Duodenal mucosa (tissue), 2 donors: ENCODE results near the gene MACROD1.

Experiments used
- H3K27ac ChIP-seq: one replicate; pipeline ENCODE4 v1.7.0; 2013; ENCODE audit warnings: low read depth, low read length
- H3K27me3 ChIP-seq, 2 donors: one replicate each; pipeline ENCODE4 v1.7.0; 2013; ENCODE audit warnings: low read length in 2 of 2, control low read depth in 1 of 2; ENCODE audit not compliant: insufficient read depth in 2 of 2, control insufficient read depth in 1 of 2
- H3K36me3 ChIP-seq, 2 donors: one replicate each; pipeline ENCODE4 v1.7.0; 2013; ENCODE audit warnings: low read length in 2 of 2, control low read depth in 1 of 2; ENCODE audit not compliant: insufficient read depth in 2 of 2, control insufficient read depth in 1 of 2
- H3K4me1 ChIP-seq, 2 donors: one replicate each; pipeline ENCODE4 v1.7.0; 2013; ENCODE audit warnings: low read length in 2 of 2, control low read depth in 1 of 2; ENCODE audit not compliant: insufficient read depth in 2 of 2, control insufficient read depth in 1 of 2
- H3K4me3 ChIP-seq, 2 donors: one replicate each; pipeline ENCODE4 v1.7.0; 2013; ENCODE audit warnings: low read length in 2 of 2, low read depth in 1 of 2
- H3K9ac ChIP-seq, 2 donors: one replicate each; pipeline ENCODE4 v1.7.0; 2013; ENCODE audit warnings: low read length in 2 of 2, low read depth in 1 of 2
- H3K9me3 ChIP-seq, 2 donors: one replicate each; pipeline ENCODE4 v1.7.0; 2013; ENCODE audit warnings: low read length in 2 of 2, control low read depth in 1 of 2; ENCODE audit not compliant: control insufficient read depth in 1 of 2

Gene MACROD1

GRCh38 chr11:64099436-64099835 is 66.5 kb downstream of the MACROD1 start:
- Histone ChIP-seq H3K27ac (no peak overlapping the region), H3K9ac (no peak overlapping the region), H3K9me3 (no peaks in the 10 kb centered on the region), H3K4me1 (peaks cover 0 to 4% of the 10 kb centered on the region in 2 donors), H3K27me3 (no peaks in the 10 kb centered on the region), H3K4me3 (no peak overlapping the region), H3K36me3 (no peaks in the 10 kb centered on the region)

- Histone ChIP-seq H3K4me3 (no peak overlapping the region), H3K27me3 (no peaks in the 10 kb centered on the region), H3K36me3 (no peaks in the 10 kb centered on the region), H3K4me1 (peaks cover 0 to 4% of the 10 kb centered on the region in 2 donors), H3K9ac (no peak overlapping the region), H3K9me3 (no peaks in the 10 kb centered on the region), H3K27ac (no peak overlapping the region)
These were observed 67.5 kb downstream of the MACROD1 start for GRCh38 chr11:64098318-64098831.

- H3K4me1 ChIP-seq = peaks cover 0 to 4% of the 10 kb centered on the region in 2 donors
- no peak overlapping the region for H3K27ac ChIP-seq
- no peaks in the 10 kb centered on the region for H3K9me3 ChIP-seq
- H3K9ac ChIP-seq = no peak overlapping the region
- no peaks in the 10 kb centered on the region for H3K36me3 ChIP-seq
- no peak overlapping the region for H3K4me3 ChIP-seq
- H3K27me3 ChIP-seq = no peaks in the 10 kb centered on the region
These were observed 68.2 kb downstream of the MACROD1 start for GRCh38 chr11:64097468-64098317.

- no peaks in the 10 kb centered on the region for H3K27me3 ChIP-seq
- H3K4me3 ChIP-seq = no peak overlapping the region
- no peak overlapping the region for H3K9ac ChIP-seq
- peaks cover 0 to 4% of the 10 kb centered on the region in 2 donors for H3K4me1 ChIP-seq
- H3K36me3 ChIP-seq = no peaks in the 10 kb centered on the region
- H3K27ac ChIP-seq = no peak overlapping the region
- H3K9me3 ChIP-seq = no peaks in the 10 kb centered on the region
These were observed 69.1 kb downstream of the MACROD1 start for GRCh38 chr11:64096835-64097234.

GRCh38 chr11:64095949-64096348 is 70.0 kb downstream of the MACROD1 start:
- Histone ChIP-seq H3K9me3 (no peaks in the 10 kb centered on the region), H3K36me3 (no peaks in the 10 kb centered on the region), H3K4me3 (no peak overlapping the region), H3K27me3 (no peaks in the 10 kb centered on the region), H3K27ac (no peak overlapping the region), H3K9ac (no peak overlapping the region), H3K4me1 (peaks cover 0 to 4% of the 10 kb centered on the region in 2 donors)

- no peak overlapping the region for H3K4me3 ChIP-seq
- peaks cover 0 to 4% of the 10 kb centered on the region in 2 donors for H3K4me1 ChIP-seq
- peak overlapping the region; percentile 36 for H3K27ac ChIP-seq
- no peak overlapping the region for H3K9ac ChIP-seq
- H3K36me3 ChIP-seq = no peaks in the 10 kb centered on the region
- no peaks in the 10 kb centered on the region for H3K9me3 ChIP-seq
- H3K27me3 ChIP-seq = no peaks in the 10 kb centered on the region
These were observed 70.6 kb downstream of the MACROD1 start for GRCh38 chr11:64095273-64095817.

- H3K27ac ChIP-seq = no peak overlapping the region
These were observed 71.3 kb downstream of the MACROD1 start for GRCh38 chr11:64094463-64095260.

GRCh38 chr11:64093233-64094039 is 72.5 kb downstream of the MACROD1 start:
- Histone ChIP-seq H3K27ac (no peak overlapping the region), H3K4me1 (peaks cover 0 to 4% of the 10 kb centered on the region in 2 donors), H3K9ac (no peak overlapping the region)

More at GRCh38 chr11:64094463-64095260, 71.3 kb downstream of the MACROD1 start:
- Histone ChIP-seq H3K4me1 (peaks cover 0 to 4% of the 10 kb centered on the region in 2 donors), H3K36me3 (no peaks in the 10 kb centered on the region), H3K27me3 (no peaks in the 10 kb centered on the region), H3K9me3 (no peaks in the 10 kb centered on the region), H3K9ac (no peak overlapping the region), H3K4me3 (no peak overlapping the region)

GRCh38 chr11:64092761-64093136 is 73.2 kb downstream of the MACROD1 start:
- no peaks in the 10 kb centered on the region for H3K27me3 ChIP-seq
- no peaks in the 10 kb centered on the region for H3K9me3 ChIP-seq
- H3K27ac ChIP-seq = no peak overlapping the region
- H3K9ac ChIP-seq = no peak overlapping the region
- H3K36me3 ChIP-seq = no peaks in the 10 kb centered on the region
- H3K4me1 ChIP-seq = peaks cover 0 to 4% of the 10 kb centered on the region in 2 donors
- no peak overlapping the region for H3K4me3 ChIP-seq

More at GRCh38 chr11:64093233-64094039, 72.5 kb downstream of the MACROD1 start:
- no peak overlapping the region for H3K4me3 ChIP-seq
- H3K9me3 ChIP-seq = no peaks in the 10 kb centered on the region
- no peaks in the 10 kb centered on the region for H3K36me3 ChIP-seq
- no peaks in the 10 kb centered on the region for H3K27me3 ChIP-seq
